Natural killer cell (primary cell): Measurements from ENCODE around the gene SENP1. TPM values are rescaled to one million over a fixed set of nuclear protein-coding genes. Genes with fewer than 3 reads are reported as not detected.

Experiments
- total RNA-seq, 4 donors: library from RNA; stranded (reverse); fragments of 120-200 nt in 1 of 4; gene quantifications; one replicate each; pipeline versions ENCODE4 v1.2.3 to v1.2.4, GENCODE V29; 2013 to 2022

The SENP1 gene
- total RNA-seq, 3 donors from 2014 or later (not counting 1 experiment from before 2014, with no cell fraction given) = 35.6 to 39.6 (median 36.8) TPM

Other genes starting within 250 kb of the SENP1 start
- gene VDR, start 201.1 kb downstream of the SENP1 start, total RNA-seq = 1 to 10 TPM; 1.1 to 2.5 (median 1.6) TPM
- gene TMEM106C, start 142.5 kb downstream of the SENP1 start, total RNA-seq = 10 to 100 TPM; 19.1 to 26.2 (median 22.5) TPM
- gene COL2A1, start 101.6 kb downstream of the SENP1 start, total RNA-seq = not detected
- 10 to 100 TPM in 1 of 3 donors, 1 to 10 TPM in 2; 6.2 to 13.5 (median 6.4) TPM for gene PFKM, start 13.3 kb upstream of the SENP1 start, total RNA-seq
- gene ASB8, start 51.4 kb upstream of the SENP1 start, total RNA-seq = 10 to 100 TPM; 62.9 to 73.8 (median 71.3) TPM
- gene CCDC184, start 77.6 kb upstream of the SENP1 start, total RNA-seq = 1 to 10 TPM; 3.0 to 6.2 (median 4.2) TPM
- not detected for gene OR10AD1, start 97.2 kb upstream of the SENP1 start, total RNA-seq
- gene ZNF641, start 244.8 kb upstream of the SENP1 start, total RNA-seq = 10 to 100 TPM; 44.0 to 51.4 (median 48.8) TPM